ENCODE results near the gene ZBED2. TPM values are rescaled to one million over a fixed set of nuclear protein-coding genes. Genes with fewer than 3 reads are reported as not detected.
"Not testable (repeated sequence)": the region's sequence is repeated elsewhere in the genome, so short reads cannot be mapped to it uniquely, and the experiment has no call there.

ZBED2 gene
- not detected in 2 replicates for total RNA-seq
- long read RNA-seq = 0 reads

DNA sequence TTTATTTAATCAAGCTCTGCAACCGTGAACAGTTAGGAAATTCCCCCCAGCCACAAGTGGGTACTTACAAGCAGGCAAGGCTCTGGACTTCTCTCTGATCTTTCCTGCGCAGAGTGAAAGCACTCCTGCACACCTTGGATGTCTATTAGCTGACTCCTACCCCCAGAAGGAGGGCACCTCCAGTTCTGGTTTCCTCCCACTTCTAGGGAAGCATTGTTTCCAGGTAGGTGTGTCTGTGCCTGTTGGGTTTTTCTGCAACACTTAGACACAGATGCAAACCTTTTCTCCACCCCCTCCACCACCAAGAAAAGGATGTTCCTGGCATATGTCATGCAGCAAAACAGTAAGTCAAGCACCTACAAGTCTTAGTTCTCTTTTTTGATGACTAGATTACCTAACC, at the start of gene ZBED2:
TSS of gene ZBED2 (minus strand) at position 115 of the 400 bp plus-strand sequence. CDS start 1,145 bp downstream, outside the sequence.
- Mint-ChIP-seq H3K4me3 (ENCODE audit: low read depth) (no peak within 1 kb of the TSS), H3K4me1 (ENCODE audit: low read depth) (no peaks in the 10 kb centered on the region), H3K27ac (peak within 1 kb of the TSS; percentile 47), H3K36me3 (ENCODE audit: insufficient read depth) (no peaks in the 10 kb centered on the region), H3K27me3 (peaks cover 6% of the 10 kb centered on the region), H3K9me3 (ENCODE audit: low read depth) (no peaks in the 10 kb centered on the region)
- DNase-seq (ENCODE audit: low spot score, unreplicated experiment) = no peak
- TF ChIP-seq CTCF (IDR thresholded peaks at IDR 0.05; ENCODE audit: unreplicated experiment) = no peak

DNA sequence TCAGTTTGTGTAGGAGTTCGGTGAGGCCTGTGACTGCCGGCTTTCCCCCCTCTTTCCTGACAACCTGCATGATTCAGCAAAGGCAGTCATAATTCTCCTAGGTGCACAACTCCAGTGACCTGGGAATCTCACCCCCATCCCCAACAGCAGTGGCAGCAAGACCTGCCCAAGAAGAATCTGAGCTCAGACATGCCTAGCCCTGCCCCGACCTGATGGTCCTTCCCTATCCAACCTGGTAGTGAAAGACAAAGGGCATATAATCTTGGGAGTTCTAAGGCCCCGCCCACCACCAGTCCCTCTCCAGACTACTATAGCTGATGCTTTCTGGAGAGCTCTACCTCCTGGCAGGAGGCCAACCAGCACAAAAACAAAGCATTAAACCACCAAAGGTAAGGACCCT, 44.2 kb upstream of the ZBED2 start:
- no peak for TF ChIP-seq CTCF (IDR thresholded peaks at IDR 0.05; ENCODE audit: unreplicated experiment)
- peaks cover 15% of the 10 kb centered on the region for H3K4me1 Mint-ChIP-seq (ENCODE audit: low read depth)
- DNase-seq (ENCODE audit: low spot score, unreplicated experiment) = no peak
- peaks cover 23% of the 10 kb centered on the region for H3K9me3 Mint-ChIP-seq (ENCODE audit: low read depth)
- no peak overlapping the region for H3K4me3 Mint-ChIP-seq (ENCODE audit: low read depth)
- H3K27ac Mint-ChIP-seq = no peak overlapping the region
- H3K36me3 Mint-ChIP-seq (ENCODE audit: insufficient read depth) = no peaks in the 10 kb centered on the region
- H3K27me3 Mint-ChIP-seq = no peaks in the 10 kb centered on the region

GRCh38 chr3:111636366-111636885, 41.3 kb upstream of the ZBED2 start:
- H3K36me3 Mint-ChIP-seq (ENCODE audit: insufficient read depth) = no peaks in the 10 kb centered on the region
- H3K27me3 Mint-ChIP-seq = no peaks in the 10 kb centered on the region
- DNase-seq (ENCODE audit: low spot score, unreplicated experiment) = no peak
- H3K4me1 Mint-ChIP-seq (ENCODE audit: low read depth) = peaks cover 16% of the 10 kb centered on the region
- H3K4me3 Mint-ChIP-seq (ENCODE audit: low read depth) = no peak overlapping the region
- no peak for TF ChIP-seq CTCF (IDR thresholded peaks at IDR 0.05; ENCODE audit: unreplicated experiment)
- no peak overlapping the region for H3K27ac Mint-ChIP-seq
- H3K9me3 Mint-ChIP-seq (ENCODE audit: low read depth) = peaks cover 9% of the 10 kb centered on the region

- H3K4me3 Mint-ChIP-seq (ENCODE audit: low read depth) = no peak overlapping the region
- H3K9me3 Mint-ChIP-seq (ENCODE audit: low read depth) = peaks cover 9% of the 10 kb centered on the region
- no peak for TF ChIP-seq CTCF (IDR thresholded peaks at IDR 0.05; ENCODE audit: unreplicated experiment)
- H3K27ac Mint-ChIP-seq = no peak overlapping the region
- peaks cover 16% of the 10 kb centered on the region for H3K4me1 Mint-ChIP-seq (ENCODE audit: low read depth)
- no peaks in the 10 kb centered on the region for H3K27me3 Mint-ChIP-seq
- H3K36me3 Mint-ChIP-seq (ENCODE audit: insufficient read depth) = no peaks in the 10 kb centered on the region
- no peak for DNase-seq (ENCODE audit: low spot score, unreplicated experiment)
Observed at GRCh38 chr3:111635403-111635802, 40.3 kb upstream of the ZBED2 start.

- H3K4me1 Mint-ChIP-seq (ENCODE audit: low read depth); DNase-seq (ENCODE audit: low spot score, unreplicated experiment); H3K27ac Mint-ChIP-seq; H3K27me3 Mint-ChIP-seq; H3K36me3 Mint-ChIP-seq (ENCODE audit: insufficient read depth); H3K4me3 Mint-ChIP-seq (ENCODE audit: low read depth): not testable (repeated sequence)
- peaks cover 31% of the 10 kb centered on the region for H3K9me3 Mint-ChIP-seq (ENCODE audit: low read depth)
Observed at GRCh38 chr3:111630638-111631037, 35.5 kb upstream of the ZBED2 start.

DNA sequence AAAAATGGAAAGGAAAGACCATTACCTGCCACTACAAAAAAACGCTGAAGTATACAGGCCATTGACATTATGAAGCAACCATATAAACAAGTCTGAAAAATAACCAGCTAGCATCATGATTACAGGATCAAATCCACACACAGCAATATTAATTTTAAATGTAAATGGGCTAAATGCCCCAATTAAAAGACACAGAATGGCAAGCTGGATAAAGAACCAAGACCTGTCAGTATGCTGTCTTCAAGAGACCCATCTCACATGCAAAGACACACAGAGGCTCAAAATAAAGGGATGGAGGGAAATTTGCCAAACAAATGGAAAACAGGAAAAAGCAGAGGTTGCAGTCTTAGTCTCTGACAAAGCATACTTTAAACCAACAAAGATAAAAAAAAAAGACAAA, 33.9 kb upstream of the ZBED2 start:
- DNase-seq (ENCODE audit: low spot score, unreplicated experiment); H3K36me3 Mint-ChIP-seq (ENCODE audit: insufficient read depth); H3K4me3 Mint-ChIP-seq (ENCODE audit: low read depth); H3K27ac Mint-ChIP-seq; H3K4me1 Mint-ChIP-seq (ENCODE audit: low read depth); H3K27me3 Mint-ChIP-seq: not testable (repeated sequence)
- peaks cover 31% of the 10 kb centered on the region for H3K9me3 Mint-ChIP-seq (ENCODE audit: low read depth)

All from progenitor cell of endocrine pancreas (in vitro differentiated cells).